ENCODE data around the gene CRNKL1. TPM values are rescaled to one million over a fixed set of nuclear protein-coding genes. Genes with fewer than 3 reads are reported as not detected.

CRNKL1 gene
- total RNA-seq, 1 experiment from 2014 or later = 20.4 TPM

GRCh38 chr20:20078041-20078440, 25.8 kb upstream of the CRNKL1 start:
- Histone ChIP-seq H3K27me3 (ENCODE audit: insufficient read depth, low read length) (peaks cover 11% of the 10 kb centered on the region; the same call in 1 of the 2 replicates), H3K79me2 (ENCODE audit: insufficient read depth, low read length) (no peaks in the 10 kb centered on the region), H3K4me3 (replicated peaks in 1 of 2; ENCODE audit: low read depth in 1 of 2, low read length in 2 of 2) (no peak overlapping the region), H3K27ac (ENCODE audit: low read depth, low read length) (no peak overlapping the region), H4K20me1 (ENCODE audit: insufficient read depth) (no peaks in the 10 kb centered on the region), H3K9ac (ENCODE audit: low read length) (no peak overlapping the region), H3K9me3 (ENCODE audit: control insufficient read depth in 1 of 2, insufficient read depth in 1 of 2, low read depth in 1 of 2, low read length in 2 of 2) (no peaks in the 10 kb centered on the region), H3K4me2 (ENCODE audit: low read length) (no peak overlapping the region), H2AFZ (ENCODE audit: low read depth, low read length, poor library complexity, severe bottlenecking) (no peak overlapping the region), H3K4me1 (ENCODE audit: control insufficient read depth in 1 of 2, insufficient read depth in 2 of 2, low read length in 2 of 2) (no peaks in the 10 kb centered on the region), H3K9me2 (ENCODE audit: insufficient read depth) (no peaks in the 10 kb centered on the region), H3K36me3 (ENCODE audit: control insufficient read depth in 1 of 2, insufficient read depth in 2 of 2, low read length in 2 of 2) (no peaks in the 10 kb centered on the region)
- ATAC-seq (no peak), DNase-seq (ENCODE audit: low read depth, low spot score) (no peak)
- RAD21 ChIA-PET (ENCODE audit: low non-redundant PET in 1 of 2, low total read pairs in 2 of 2, uncharacterized antibody in 2 of 2, unreplicated experiment in 2 of 2) = no interaction called here
- POLR2A ChIA-PET = no interaction called here
- TF ChIP-seq CBX3 (IDR thresholded peaks at IDR 0.05; ENCODE audit: low read depth) (no peak), MAX (IDR thresholded peaks at IDR 0.05) (no peak), TCF7L2 (IDR thresholded peaks at IDR 0.05; ENCODE audit: borderline replicate concordance, extremely low read depth, insufficient read depth, insufficient read length) (no peak), EGR1 (IDR thresholded peaks at IDR 0.05; ENCODE audit: low read depth) (no peak), FOSL1 (IDR thresholded peaks at IDR 0.05; ENCODE audit: low read depth) (no peak), CEBPB (IDR thresholded peaks at IDR 0.05; ENCODE audit: low read depth) (no peak), SRF (IDR thresholded peaks at IDR 0.05; ENCODE audit: low read depth) (no peak), JUND (IDR thresholded peaks at IDR 0.05) (no peak), SIN3A (IDR thresholded peaks at IDR 0.05; ENCODE audit: low read depth) (no peak)
- CTCF ChIA-PET = no interaction called here
- intact Hi-C loops (cut with micrococcal nuclease) = no loop called here
- no TSS peak for BruUV-seq (replicated peaks)

- no TSS peak for BruUV-seq (replicated peaks)
These were observed 24.2 kb upstream of the CRNKL1 start for GRCh38 chr20:20076297-20077065.

More at GRCh38 chr20:20076297-20077065, 24.2 kb upstream of the CRNKL1 start:
- no peak overlapping the region for H2AFZ ChIP-seq (ENCODE audit: low read depth, low read length, poor library complexity, severe bottlenecking)
- intact Hi-C loops (cut with micrococcal nuclease) = no loop called here
- ATAC-seq (no peak), DNase-seq (ENCODE audit: low read depth, low spot score) (no peak)
- ChIA-PET POLR2A (no interaction called here), RAD21 (ENCODE audit: low non-redundant PET in 1 of 2, low total read pairs in 2 of 2, uncharacterized antibody in 2 of 2, unreplicated experiment in 2 of 2) (no interaction called here), CTCF (no interaction called here)
- H3K4me3 ChIP-seq (replicated peaks in 1 of 2; ENCODE audit: low read depth in 1 of 2, low read length in 2 of 2) = no peak overlapping the region
- H3K9me3 ChIP-seq (ENCODE audit: control insufficient read depth in 1 of 2, insufficient read depth in 1 of 2, low read depth in 1 of 2, low read length in 2 of 2) = no peaks in the 10 kb centered on the region
- no peak for TF ChIP-seq CBX3 (IDR thresholded peaks at IDR 0.05; ENCODE audit: low read depth)
- no peak for TF ChIP-seq YY1 (IDR thresholded peaks at IDR 0.05; ENCODE audit: extremely low read depth, insufficient replicate concordance, low read depth, low read length)
- no peak for TF ChIP-seq SIN3A (IDR thresholded peaks at IDR 0.05; ENCODE audit: low read depth)
- no peak for TF ChIP-seq MAX (IDR thresholded peaks at IDR 0.05)
- TF ChIP-seq TCF7L2 (IDR thresholded peaks at IDR 0.05; ENCODE audit: borderline replicate concordance, extremely low read depth, insufficient read depth, insufficient read length) = no peak
- TF ChIP-seq SP1 (IDR thresholded peaks at IDR 0.05; ENCODE audit: low read depth) = no peak
- TF ChIP-seq JUND (IDR thresholded peaks at IDR 0.05) = no peak
- H4K20me1 ChIP-seq (ENCODE audit: insufficient read depth) = no peaks in the 10 kb centered on the region
- no peaks in the 10 kb centered on the region for H3K36me3 ChIP-seq (ENCODE audit: control insufficient read depth in 1 of 2, insufficient read depth in 2 of 2, low read length in 2 of 2)
- no peak overlapping the region for H3K4me2 ChIP-seq (ENCODE audit: low read length)
- no peaks in the 10 kb centered on the region for H3K9me2 ChIP-seq (ENCODE audit: insufficient read depth)
- H3K27me3 ChIP-seq (ENCODE audit: insufficient read depth, low read length) = peaks cover 8% of the 10 kb centered on the region; the same call in 1 of the 2 replicates
- H3K27ac ChIP-seq (ENCODE audit: low read depth, low read length) = no peak overlapping the region
- H3K9ac ChIP-seq (ENCODE audit: low read length) = no peak overlapping the region
- no peaks in the 10 kb centered on the region for H3K79me2 ChIP-seq (ENCODE audit: insufficient read depth, low read length)
- H3K4me1 ChIP-seq (ENCODE audit: control insufficient read depth in 1 of 2, insufficient read depth in 2 of 2, low read length in 2 of 2) = no peaks in the 10 kb centered on the region
